ENCODE data around the gene ROPN1. TPM values are rescaled to one million over a fixed set of nuclear protein-coding genes. Genes with fewer than 3 reads are reported as not detected.

Gene ROPN1
- total RNA-seq, 1 donor from 2014 or later: not detected

DNA sequence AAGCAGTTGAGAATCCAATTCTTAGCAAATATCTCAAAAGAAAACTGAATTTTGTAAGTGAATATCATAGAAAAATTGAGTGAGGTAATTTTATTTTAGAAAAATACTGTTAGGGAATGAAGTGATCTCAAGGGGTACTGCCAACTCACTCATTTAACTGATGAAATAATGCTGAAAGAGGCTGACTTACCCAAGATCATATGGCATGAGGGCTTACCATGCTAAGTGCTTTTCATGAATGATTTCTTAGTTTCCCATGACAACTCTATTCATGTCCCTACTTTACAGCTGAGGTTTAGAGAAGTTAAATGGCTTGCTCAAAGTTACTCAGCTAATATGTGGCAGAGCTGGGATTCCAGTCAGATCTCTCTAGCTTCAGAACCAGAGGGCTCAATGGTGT, 61.5 kb downstream of the ROPN1 start:
- no peak for DNase-seq (ENCODE audit: low spot score)
- H3K4me3 Mint-ChIP-seq (ENCODE audit: unreplicated experiment): no peak overlapping the region
- H3K27ac Mint-ChIP-seq (ENCODE audit: unreplicated experiment): no peak overlapping the region
- no peaks in the 10 kb centered on the region for H3K9me3 Mint-ChIP-seq (ENCODE audit: unreplicated experiment)
- H3K36me3 Mint-ChIP-seq (ENCODE audit: low read depth, unreplicated experiment): no peaks in the 10 kb centered on the region
- H3K27me3 Mint-ChIP-seq (ENCODE audit: unreplicated experiment): no peaks in the 10 kb centered on the region
- H3K4me1 Mint-ChIP-seq (ENCODE audit: unreplicated experiment): no peaks in the 10 kb centered on the region
- TF ChIP-seq, protein P1, sequence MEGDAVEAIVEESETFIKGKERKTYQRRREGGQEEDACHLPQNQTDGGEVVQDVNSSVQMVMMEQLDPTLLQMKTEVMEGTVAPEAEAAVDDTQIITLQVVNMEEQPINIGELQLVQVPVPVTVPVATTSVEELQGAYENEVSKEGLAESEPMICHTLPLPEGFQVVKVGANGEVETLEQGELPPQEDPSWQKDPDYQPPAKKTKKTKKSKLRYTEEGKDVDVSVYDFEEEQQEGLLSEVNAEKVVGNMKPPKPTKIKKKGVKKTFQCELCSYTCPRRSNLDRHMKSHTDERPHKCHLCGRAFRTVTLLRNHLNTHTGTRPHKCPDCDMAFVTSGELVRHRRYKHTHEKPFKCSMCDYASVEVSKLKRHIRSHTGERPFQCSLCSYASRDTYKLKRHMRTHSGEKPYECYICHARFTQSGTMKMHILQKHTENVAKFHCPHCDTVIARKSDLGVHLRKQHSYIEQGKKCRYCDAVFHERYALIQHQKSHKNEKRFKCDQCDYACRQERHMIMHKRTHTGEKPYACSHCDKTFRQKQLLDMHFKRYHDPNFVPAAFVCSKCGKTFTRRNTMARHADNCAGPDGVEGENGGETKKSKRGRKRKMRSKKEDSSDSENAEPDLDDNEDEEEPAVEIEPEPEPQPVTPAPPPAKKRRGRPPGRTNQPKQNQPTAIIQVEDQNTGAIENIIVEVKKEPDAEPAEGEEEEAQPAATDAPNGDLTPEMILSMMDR (IDR thresholded peaks at IDR 0.05; ENCODE audit: unreplicated experiment): no peak

DNA sequence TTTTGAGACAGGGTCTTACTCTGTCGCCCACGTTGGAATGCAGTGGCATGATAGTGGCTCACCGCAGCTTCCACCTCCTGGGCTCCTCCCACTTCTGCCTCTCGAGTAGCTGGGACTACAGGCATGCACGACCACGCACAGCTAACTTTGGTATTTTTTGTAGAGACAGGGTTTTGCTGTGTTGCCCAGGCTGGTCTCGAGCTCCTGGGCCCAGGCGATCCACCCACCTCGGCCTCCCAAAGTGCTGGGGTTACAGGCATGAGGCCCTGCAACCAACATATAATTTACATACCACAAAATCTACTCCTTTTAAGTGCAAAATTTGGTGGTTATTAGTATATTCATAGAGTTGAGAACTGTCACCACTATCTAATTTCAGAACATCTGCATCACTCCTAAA, 62.6 kb downstream of the ROPN1 start:
- no peaks in the 10 kb centered on the region for H3K9me3 Mint-ChIP-seq (ENCODE audit: unreplicated experiment)
- TF ChIP-seq, protein P1 (IDR thresholded peaks at IDR 0.05; ENCODE audit: unreplicated experiment): no peak
- H3K4me1 Mint-ChIP-seq (ENCODE audit: unreplicated experiment): no peaks in the 10 kb centered on the region

DNA sequence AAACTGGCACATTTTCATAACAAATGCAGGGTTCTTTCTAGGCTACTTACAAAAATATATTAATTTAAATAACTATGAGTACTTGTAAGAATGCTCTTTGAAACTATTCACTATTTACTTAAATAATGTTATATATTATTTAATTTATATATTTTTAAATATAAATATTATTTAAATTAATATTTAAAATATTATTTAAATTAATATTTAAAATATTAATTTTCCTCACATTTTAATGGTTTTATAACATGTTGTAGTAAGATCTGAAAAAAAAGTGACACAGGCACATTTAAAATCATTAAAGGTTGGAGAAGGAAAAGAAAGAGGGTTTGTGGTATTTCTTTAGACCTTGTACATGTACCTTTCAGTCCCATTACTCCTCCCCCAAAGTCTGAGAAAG, 65.5 kb downstream of the ROPN1 start:
- peaks cover 2% of the 10 kb centered on the region for H3K27me3 Mint-ChIP-seq (ENCODE audit: unreplicated experiment)
- no peaks in the 10 kb centered on the region for H3K4me1 Mint-ChIP-seq (ENCODE audit: unreplicated experiment)
- H3K36me3 Mint-ChIP-seq (ENCODE audit: low read depth, unreplicated experiment): peaks cover 16% of the 10 kb centered on the region
- H3K4me3 Mint-ChIP-seq (ENCODE audit: unreplicated experiment): no peak overlapping the region
- DNase-seq (ENCODE audit: low spot score): no peak
- no peak overlapping the region for H3K27ac Mint-ChIP-seq (ENCODE audit: unreplicated experiment)
- H3K9me3 Mint-ChIP-seq (ENCODE audit: unreplicated experiment): no peaks in the 10 kb centered on the region
- TF ChIP-seq, protein P1 (IDR thresholded peaks at IDR 0.05; ENCODE audit: unreplicated experiment): no peak

More for the DNA sequence above, 62.6 kb downstream of the ROPN1 start:
- peaks cover under 1% of the 10 kb centered on the region for H3K27me3 Mint-ChIP-seq (ENCODE audit: unreplicated experiment)
- DNase-seq (ENCODE audit: low spot score): no peak
- H3K27ac Mint-ChIP-seq (ENCODE audit: unreplicated experiment): no peak overlapping the region
- H3K4me3 Mint-ChIP-seq (ENCODE audit: unreplicated experiment): no peak overlapping the region
- H3K36me3 Mint-ChIP-seq (ENCODE audit: low read depth, unreplicated experiment): peaks cover 3% of the 10 kb centered on the region

DNA sequence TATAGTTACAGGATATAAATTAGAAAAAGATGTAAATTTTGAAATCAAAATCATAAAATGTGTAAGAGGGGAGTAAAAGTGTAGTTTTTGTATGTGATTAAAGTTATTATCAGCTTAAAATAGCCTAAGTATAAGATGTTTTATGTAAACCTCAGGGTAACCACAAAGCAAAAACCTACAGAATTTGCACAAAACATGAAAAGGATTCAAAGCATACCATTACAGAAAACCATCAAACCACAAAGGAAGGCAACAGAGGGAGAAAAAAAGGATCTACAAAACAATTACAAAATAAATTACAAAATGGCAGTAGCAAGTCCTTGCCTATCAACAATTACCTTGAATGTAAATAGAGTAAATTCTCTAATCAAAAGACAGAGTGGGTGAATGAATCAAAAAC, 71.1 kb downstream of the ROPN1 start:
- TF ChIP-seq, protein P1 (IDR thresholded peaks at IDR 0.05; ENCODE audit: unreplicated experiment): no peak
- Mint-ChIP-seq H3K27me3 (ENCODE audit: unreplicated experiment) (peaks cover 2% of the 10 kb centered on the region), H3K4me3 (ENCODE audit: unreplicated experiment) (no peak overlapping the region), H3K4me1 (ENCODE audit: unreplicated experiment) (no peaks in the 10 kb centered on the region), H3K36me3 (ENCODE audit: low read depth, unreplicated experiment) (peaks cover 30% of the 10 kb centered on the region), H3K27ac (ENCODE audit: unreplicated experiment) (no peak overlapping the region), H3K9me3 (ENCODE audit: unreplicated experiment) (no peaks in the 10 kb centered on the region)
- no peak for DNase-seq (ENCODE audit: low spot score)

DNA sequence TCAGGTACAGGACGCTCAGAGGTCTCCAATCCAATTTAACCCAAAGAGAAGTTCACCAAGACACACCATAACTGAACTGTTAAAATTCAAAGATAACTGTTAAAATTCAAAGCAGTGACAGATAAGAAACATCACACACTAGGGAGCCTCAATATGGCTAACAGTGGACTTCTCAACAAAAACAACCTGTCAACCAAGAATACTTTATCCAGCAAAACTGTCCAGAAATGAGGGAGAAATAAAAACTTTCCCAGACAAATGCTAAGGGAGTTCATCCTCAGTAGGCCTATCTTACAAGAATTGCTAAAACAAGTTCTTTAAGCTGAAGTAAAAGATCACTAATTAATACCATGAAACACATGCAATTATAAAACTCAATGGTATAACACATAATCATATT, 71.5 kb downstream of the ROPN1 start:
- DNase-seq (ENCODE audit: low spot score): no peak
- Mint-ChIP-seq H3K4me1 (ENCODE audit: unreplicated experiment) (no peaks in the 10 kb centered on the region), H3K4me3 (ENCODE audit: unreplicated experiment) (no peak overlapping the region), H3K27ac (ENCODE audit: unreplicated experiment) (no peak overlapping the region), H3K36me3 (ENCODE audit: low read depth, unreplicated experiment) (peaks cover 30% of the 10 kb centered on the region), H3K27me3 (ENCODE audit: unreplicated experiment) (peaks cover 2% of the 10 kb centered on the region), H3K9me3 (ENCODE audit: unreplicated experiment) (no peaks in the 10 kb centered on the region)
- TF ChIP-seq, protein P1 (IDR thresholded peaks at IDR 0.05; ENCODE audit: unreplicated experiment): no peak
